ENCODE measurements around the gene SSC4D.

Gene SSC4D

DNA sequence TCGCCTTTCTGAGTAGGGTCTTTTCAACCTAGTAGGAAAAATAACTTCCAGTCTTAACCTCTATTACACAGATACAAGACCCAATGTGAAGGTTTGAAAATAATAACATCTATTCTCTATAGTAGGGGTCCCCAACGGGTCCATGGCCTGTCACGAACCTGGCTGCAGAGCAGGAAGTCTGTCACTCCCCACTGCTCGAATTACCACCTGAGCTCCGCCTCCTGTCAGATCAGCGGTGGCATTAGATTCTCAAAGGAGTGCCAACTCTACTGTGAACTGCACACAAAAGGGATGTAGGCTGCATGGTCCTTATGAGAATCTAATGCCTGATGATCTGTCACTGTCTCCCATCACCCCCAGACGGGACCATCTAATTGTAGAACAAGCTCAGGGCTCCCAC is 58.1 kb downstream of the SSC4D start:
- no peak for DNase-seq

DNA sequence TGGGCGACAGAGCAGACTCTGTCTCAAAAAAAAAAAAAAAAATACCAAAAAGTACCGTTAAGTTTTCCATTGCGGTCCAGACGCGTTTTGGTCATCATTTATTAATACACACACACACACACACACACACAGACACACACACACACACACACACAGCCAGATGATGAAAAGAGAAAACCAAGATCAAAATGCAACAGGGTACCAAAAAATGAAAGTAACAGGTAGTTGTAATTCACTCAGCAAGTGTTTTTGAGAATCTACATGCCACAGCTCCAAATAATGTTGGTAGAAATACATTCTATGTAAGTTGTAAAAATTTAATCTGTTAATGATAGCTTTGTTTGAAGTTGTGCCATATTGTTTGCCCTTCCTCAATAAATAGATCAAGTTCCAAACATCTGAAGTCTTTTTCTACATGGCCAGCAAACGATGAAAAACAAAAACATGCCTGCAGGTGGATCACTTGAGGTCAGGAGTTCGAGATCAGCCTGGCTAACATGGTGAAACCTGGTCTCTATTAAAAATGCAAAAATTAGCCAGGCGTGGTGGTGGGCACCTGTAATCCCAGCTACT is 60.1 kb downstream of the SSC4D start:
- DNase-seq: no peak

DNA sequence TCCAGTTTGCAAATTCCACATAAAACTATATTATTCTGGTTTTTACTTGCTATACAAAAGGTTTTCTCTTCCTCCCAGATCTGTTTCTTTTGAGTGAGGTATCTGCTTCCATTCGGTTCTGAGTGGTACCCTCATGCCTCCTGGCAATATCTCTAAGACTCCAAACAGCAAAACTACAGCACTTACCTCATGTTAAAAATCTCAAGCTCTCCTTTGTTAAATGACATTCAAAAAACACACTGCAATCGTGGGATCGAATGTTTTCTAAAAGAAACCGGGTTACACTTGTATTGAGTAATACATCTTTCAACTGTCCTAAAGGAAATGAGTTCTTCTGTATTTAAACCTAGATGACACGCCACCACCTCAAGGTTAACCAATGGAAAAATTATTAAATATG is 61.8 kb downstream of the SSC4D start:
- no peak for DNase-seq

DNA sequence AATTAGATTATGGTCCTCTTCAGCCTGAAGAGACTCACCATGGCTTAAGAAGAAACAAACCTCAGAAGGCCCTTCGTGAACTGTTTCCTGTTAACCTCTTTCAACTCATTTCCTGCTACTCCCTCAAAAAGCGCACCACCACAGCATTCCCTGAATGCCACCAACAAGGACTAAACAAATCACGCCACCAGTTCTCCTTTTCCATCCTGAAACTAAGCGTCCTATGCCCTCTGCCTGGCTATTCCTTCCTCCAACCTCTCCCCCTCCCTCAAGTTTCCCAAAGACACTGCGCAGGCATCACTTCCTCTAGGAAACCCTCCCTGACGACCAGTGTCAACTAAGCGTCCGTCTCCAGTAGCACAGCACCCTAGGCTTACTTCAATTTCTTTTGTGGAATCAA is 62.7 kb downstream of the SSC4D start:
- no peak for DNase-seq

DNA sequence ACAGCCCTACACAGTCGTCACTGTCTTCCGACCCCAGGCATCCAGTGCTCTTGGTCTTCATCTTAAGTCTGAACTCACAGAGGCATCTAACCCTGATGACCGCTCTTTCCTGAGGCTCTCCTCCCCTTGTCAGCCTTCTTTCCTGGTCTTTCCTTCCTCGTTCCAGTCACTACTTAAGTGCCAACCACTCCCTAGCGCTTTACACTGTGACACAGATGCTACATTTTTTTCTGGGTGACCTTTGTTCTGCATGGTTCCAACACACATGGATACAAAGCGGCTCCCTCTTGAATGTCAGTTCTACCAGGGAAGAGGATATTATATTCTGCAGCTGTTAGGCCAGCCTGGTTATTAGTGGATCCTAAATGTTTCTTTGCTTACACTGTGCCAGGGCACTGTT is 63.4 kb downstream of the SSC4D start:
- no peak for DNase-seq

DNA sequence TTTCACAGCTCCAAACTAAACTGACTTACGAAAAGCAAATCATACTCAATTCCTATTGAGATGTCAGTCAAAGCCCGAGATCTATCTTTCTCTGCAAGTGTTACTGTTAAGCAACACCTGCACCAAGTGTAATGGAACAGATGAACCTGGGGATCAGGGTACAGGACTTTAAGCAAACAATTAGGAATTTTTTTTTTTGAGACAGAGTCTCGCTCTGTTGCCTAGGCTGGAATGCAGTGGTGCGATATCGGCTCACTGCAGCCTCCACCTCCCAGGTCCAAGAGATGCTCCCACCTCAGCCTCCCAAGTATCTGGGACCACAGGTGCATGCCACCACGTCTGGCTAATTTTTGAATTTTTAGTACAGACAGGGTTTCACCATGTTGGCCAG is 65.6 kb downstream of the SSC4D start:
- no peak for DNase-seq

DNA sequence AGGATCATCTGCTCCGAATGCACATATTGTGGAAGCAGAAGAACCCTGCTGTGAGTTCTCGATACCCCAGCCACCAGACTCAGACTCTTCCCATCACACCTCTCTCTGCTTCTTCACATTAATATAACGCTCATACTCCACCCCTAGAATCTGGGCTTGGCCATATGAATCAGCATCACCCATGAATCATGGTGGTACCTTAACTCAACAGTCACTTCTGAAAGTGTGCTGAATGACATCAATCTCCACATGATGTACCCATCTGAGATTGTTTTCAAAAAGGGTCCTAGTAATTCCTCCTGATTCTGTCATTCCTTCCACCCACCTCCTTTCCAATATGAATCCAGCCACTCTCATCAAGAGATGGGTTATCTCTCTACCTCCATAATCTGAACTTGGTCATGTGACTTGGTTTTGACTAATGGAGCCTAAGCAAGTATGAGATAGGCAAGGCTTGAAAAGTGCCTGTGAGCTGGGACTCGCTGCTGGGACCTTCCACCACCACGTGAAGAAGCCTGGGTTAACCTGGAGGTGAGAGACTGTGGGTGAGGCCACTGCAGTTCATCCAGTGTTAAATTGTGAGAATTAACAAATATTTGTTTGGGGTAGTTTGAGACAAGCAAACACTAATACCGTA is 66.1 kb downstream of the SSC4D start:
- no peak for DNase-seq

DNA sequence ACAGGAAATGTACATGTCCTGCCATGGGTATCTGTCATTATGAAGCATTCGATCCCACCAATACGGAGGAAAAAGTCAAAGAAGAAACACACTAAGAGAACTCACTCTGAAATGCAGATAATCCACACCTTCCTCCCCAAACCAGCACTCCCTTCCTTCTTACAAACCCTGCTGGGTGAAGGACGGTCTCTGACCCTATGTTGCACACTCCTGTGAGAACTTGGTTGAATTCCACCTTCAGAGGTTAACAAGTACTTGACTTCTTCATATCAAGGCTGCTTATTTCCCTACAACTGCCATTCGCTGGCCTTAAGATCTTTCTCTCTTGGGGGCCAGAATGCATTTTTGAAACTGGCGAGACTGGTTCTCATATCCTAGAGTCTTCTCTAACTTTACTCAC is 67.3 kb downstream of the SSC4D start:
- no peak for DNase-seq

DNA sequence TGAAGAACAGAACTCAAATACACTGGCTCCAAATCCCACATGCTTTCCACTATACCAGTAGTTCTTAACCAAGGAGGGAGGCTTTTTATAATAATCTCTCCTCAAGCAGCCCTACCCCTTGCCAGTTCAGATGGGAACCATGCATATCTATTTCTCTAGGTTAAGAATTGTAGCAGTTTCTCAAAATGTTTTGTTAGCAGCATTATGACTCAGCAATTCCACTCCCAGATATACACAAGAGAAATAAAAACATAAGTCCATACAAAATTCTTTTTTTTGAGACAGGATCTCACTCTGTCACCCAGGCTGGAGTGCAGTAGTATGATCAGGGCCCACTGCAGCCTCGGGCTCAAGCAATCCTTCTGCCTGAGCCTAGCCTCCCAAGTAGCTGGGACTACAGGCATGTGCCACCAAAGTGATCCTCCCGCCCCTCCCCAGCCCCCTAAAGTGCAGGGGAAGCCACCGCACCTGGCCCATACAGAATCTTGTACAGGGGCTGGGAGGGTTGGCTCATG is 68.8 kb downstream of the SSC4D start:
- DNase-seq: no peak

Data from NCI-H1048 (cell line).